GM21423 (cell line): ENCODE measurements around the gene TBC1D10A.

Experiments
- ATAC-seq: cut with Tn5 transposase; IDR thresholded peaks from one replicate; pipeline ENCODE4 v1.9.1; 2021; ENCODE audit warnings: mild to moderate bottlenecking, moderate library complexity; ENCODE audit not compliant: unreplicated experiment

Gene TBC1D10A

DNA sequence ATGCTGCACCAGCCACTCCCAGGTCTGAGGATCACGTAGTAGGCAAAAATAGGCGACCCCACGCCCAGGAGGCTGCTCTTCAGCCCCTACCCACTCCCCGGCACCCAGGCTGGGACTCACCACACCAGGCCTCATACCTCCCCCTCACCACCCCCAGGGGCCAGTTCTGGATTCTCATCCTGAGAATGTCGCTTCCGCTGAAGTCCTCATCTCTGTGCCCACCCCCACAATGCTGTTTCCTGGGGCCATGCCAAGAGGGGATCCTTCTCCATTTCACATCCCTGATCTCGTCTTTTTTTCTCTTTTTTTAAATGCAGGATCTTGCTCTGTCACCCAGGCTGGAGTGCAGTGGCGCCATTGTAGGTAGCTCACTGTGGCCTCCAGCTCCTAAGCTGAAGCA, 58.4 kb downstream of the TBC1D10A start:
- ATAC-seq, result no peak

DNA sequence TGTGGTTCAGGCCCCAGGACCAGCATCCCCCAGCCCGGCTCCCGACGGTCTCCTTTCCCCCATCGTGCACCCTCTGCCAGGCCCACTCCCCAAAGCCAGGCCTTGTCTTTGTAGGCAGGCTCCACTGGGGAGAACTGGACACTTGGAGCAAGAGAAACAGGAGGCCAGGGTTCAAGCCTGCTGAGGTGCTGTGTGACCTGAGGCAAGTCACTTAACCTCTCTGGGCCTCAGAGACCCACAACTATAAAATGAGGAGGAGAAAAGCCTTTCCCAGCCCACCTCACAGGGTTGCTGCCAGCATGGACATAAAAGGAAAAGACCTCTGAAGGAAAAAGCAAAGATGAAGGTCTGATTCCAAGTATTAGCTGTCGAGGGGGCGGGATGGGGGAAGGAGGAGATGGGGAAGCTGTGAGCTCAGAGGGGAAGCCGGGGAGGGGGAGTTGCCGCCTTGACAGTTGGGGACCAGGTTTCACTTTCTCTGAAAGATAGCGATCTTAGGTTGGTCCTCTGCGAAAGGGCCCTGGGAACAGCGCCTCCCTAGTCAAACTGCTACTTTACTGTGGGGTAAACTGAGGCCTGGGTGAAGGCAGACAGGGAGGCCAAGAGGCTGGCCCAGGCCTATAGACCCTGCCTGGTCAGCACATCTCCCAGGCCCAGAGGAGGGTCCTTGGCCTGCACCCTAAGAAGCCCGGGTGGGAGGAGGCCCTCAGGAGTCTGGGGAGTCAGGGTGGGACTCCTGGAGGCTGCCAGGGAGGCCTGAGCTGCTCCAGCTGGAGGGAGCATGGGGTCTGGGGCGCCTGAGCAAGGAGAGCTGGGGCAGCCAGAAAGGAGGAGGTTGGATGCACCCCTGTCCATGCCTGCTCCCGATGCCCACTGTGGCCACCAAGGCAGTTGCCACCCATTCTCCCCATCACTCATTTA, 59.1 kb downstream of the TBC1D10A start:
- ATAC-seq, result no peak

DNA sequence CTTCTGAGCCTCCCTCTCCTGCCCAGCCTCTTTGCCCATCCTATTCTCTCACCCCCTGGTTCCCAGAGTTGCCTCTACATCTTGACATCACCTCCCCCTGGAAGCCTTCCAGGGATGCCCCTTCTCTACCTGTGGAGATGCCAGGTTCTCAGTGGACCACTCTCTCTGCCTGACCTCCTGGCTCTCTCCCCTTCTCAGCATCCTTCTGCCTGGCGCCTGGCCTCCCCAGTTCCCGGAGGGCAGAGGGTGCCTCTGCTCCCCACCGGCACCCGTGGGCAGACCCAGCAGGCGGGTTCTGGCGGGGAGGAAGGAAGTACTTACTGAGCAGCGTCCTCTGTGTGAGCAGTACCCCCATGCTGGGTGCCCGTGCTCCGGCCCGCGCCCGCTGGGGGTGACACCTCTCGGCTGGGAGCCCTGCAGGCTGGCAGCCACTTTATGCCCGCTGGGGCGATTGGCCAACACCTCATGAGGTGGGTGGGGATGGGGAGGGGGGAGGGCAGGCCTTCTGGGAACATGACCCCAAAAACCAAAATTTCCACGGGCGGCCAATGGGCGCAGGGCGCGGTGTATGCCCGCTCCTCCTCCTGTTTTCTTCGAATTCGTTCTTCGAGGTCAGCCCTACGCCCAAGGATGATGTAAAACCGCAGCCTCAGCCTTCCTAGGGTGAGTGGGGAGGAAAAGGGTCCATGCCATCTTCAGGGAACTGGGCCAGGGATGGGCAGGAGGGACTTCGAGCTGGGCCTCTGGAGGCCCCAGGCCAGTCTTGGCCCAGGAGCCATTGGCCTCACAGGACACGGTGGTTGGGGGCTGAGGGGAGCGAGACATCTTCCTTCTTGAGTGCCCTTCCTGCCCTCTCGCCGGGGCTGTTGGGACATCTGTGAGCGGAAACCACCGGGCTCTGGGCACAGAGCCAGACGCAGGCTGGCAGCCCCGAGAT, 60.0 kb downstream of the TBC1D10A start, which contains the start of gene OSM:
TSS of gene OSM (minus strand) at position 407 of the 937 bp plus-strand sequence. CDS start at position 355, 52 bp downstream.
- ATAC-seq, result peak; percentile 5

GRCh38 chr22:30265823-30266444, 60.8 kb downstream of the TBC1D10A start:
- ATAC-seq, result peak; percentile 59

DNA sequence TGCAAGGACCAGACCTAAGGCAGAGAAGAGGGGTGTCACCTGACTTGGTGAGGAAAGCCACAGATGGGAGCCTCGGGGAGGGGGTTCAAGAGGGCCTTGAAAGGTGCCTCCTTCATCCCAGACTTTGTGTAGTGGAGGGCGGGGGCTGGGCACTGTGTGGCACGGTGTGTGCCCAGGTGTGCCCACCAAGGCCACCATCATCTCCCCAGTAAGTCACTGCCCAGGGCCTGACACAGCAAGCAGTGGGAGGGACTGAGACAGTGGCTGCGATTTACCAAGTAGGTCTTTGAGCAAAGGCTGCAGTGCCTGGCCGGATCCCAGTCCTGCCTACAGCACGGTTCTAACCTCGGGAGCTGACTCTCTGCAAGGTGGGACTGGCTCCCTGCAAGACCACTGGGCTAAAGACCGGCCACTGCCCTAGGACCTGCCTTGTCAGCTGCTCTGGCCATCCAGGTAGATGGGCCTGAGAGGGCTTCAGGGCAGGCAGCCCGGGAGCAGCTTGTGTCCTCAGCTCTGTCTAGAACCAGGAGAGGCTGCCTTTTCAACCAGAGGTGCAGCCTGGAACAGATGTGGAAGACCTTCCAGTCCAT, 61.5 kb downstream of the TBC1D10A start:
- ATAC-seq, result no peak

- ATAC-seq, result no peak
These were observed 62.9 kb downstream of the TBC1D10A start for GRCh38 chr22:30263883-30264282.

GRCh38 chr22:30262917-30263741, 63.6 kb downstream of the TBC1D10A start:
- no peak for ATAC-seq

- ATAC-seq, result no peak
These were observed 64.6 kb downstream of the TBC1D10A start for GRCh38 chr22:30262112-30262511.

DNA sequence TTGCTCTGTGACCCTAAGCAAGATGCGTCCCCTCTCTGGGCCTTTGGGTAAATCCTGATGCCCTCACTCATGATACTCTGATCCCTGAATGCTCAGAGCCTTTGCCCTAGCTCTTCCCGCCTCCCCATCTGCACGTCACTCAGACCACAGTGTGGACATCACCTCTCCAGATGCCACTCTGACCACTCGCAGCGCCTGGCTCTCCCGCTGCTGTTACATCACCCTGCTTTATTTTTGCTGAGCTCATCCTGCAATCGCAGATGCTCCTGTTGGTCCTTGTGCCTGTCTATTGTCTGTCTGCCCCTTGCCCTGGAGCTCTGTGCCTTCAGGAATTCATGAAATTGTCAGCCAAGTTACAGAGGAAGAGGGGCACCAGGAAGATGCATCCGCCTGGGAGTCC, 65.6 kb downstream of the TBC1D10A start:
- no peak for ATAC-seq

DNA sequence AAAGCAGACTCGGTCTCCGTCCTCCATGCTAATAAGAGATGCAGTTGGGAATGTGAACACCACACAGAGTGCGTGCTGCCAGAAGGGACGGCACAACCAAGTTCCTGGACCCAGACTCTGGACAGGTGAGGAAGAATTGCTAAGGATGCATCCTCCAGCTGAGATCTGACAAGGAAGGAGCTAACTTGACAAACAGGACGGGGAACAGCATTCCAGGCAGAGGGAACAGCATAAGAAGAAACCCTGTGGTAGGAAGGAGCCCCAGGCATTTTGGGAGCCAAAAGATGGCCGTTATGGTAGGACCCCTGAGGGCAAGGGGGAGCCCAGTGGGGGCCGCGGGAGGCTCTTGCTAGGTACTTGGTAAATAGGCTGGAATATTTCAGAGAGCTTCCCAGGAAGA, 66.1 kb downstream of the TBC1D10A start:
- no peak for ATAC-seq

DNA sequence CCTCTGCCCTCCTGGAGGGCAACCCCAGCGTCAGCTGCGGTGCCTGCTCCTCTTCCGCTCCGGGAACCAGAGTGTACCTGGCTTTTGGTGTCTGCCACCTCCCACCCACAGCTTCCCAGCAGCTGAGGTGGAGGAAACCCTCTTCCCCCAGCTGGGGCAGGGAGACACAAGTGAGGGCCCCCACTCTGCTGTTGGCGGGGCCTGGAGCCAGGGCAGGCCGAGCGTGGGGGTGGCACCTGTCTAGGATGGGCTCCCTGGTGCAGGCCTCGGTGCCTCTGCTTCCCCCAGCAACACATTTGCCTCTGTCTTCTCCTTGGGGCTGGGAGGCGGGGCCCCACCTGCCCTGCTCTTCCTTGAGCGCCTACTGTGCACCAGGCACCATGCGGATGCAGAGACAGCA, 66.5 kb downstream of the TBC1D10A start:
- no peak for ATAC-seq

- no peak for ATAC-seq
These were observed 72.4 kb downstream of the TBC1D10A start for GRCh38 chr22:30254314-30254713.

DNA sequence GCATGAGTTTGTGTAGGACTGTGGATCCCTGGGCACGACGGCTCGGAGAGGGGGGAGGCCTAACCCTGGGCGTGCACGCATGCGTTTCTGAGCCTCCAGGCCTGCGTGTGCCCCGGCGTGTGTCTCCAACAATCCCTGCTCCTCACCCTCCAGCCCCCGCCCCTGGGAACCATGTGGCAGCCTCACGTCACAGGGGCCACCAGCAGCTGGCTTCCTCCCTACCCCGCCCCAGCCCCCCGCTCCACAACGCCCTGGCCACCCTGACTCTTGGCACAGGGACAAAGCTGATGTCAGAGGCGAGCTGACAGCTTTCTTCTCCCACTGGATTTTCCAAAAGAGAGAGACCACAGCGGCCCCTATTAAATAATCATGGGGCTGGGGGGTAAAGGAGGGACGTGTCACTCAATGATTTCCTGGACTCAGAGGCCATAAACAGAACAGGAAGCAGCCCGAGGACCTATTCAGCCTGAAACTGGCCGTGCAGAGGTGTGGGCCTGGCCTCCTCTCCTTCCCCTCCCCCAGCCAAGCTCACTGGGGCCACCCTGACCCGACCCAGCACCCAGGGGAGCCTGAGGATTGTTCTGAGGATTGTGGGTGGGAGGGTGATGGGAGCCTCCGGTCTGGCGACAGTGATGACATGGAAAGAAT, 73.4 kb downstream of the TBC1D10A start:
- ATAC-seq, result no peak

DNA sequence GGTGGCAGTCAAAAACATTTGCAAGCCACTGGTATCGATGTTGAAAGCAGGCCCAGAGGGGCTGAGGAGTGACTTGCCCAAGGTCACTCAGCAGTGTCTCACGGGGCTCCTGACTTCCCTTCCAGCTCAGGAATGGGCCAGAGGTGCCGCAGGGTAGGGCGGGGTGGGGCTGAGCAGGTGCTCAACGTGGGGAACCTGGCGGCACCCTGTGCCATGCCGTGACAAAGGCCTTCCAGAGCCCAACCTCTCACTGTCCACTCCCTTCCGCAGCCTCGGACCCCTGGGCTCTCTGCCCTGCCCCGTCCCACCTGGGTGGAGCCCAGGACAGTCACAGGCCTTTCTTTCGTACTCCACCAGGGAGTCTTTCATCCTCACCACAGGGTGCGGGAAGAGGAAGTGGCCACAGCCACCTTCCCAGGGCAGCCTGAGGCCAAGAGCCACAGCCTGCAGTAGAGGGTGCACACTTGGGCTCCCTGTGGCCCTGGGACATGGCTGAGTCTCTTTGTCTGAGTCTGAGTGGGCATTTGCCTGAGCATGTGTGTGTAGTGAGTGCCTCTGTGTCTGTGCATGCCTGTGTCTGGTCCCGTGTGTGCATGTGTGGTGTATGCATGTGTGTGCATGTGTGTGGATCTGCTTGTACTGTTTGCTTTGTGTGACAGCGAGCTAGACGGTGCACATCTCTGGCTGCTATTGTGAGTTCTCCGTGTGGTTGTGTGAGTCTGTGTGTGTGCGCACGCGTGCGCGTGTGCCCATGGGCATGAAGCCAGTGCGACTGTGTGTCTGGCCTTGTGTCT, 74.1 kb downstream of the TBC1D10A start:
- ATAC-seq, result no peak

GRCh38 chr22:30251711-30252110, 75.0 kb downstream of the TBC1D10A start:
- ATAC-seq, result no peak

DNA sequence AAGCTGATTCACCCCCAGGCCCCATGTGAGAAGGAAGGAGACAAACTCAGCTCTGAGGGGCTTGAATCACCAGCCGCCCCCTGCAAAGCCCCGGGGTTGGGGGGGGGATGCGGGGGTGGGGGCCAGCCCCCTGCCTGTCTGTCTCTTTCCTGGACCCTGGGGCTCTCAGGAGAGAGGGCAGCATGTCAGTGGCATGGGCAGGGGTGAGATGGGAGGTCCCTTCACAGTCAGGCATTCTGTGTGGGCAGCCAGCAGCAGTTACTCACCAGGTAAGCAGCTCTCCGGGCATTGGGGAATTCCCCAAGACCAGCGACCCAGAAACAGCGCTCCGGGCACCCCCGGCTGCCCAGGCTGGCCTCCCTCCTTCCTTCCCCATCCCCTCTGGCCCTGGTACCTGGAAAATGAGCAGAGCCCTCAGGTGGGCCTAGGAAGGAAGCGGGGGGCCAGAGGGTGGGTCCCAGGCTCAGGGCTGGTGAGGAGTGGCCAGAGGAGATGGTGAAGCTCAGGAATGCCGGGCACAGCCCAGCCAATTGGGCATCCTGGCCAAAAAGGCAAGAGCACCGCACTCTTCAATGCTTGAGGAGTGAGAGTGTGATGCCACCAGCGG, 76.0 kb downstream of the TBC1D10A start:
- no peak for ATAC-seq

- ATAC-seq, result no peak
These were observed 76.6 kb downstream of the TBC1D10A start for GRCh38 chr22:30250039-30250565.
